HL-60 (cell line): ENCODE results near the gene PNCK.

Experiments
- SPI1 ChIP-seq: IDR thresholded peaks from 2 replicates; pipeline ENCODE4 v1.6.1; 2012; ENCODE audit warnings: low read depth, mild to moderate bottlenecking, borderline replicate concordance
- TF ChIP-seq, protein P1 (sequence below): IDR thresholded peaks from one replicate; pipeline ENCODE4 v1.5.1; 2011; ENCODE audit warnings: low read length, control low read depth, inconsistent platforms; ENCODE audit not compliant: insufficient read depth
- TF ChIP-seq, protein P2 (sequence below): IDR thresholded peaks from 2 replicates; pipeline ENCODE4 v1.6.1; 2012; ENCODE audit warnings: low read depth; ENCODE audit not compliant: insufficient replicate concordance

DNA sequence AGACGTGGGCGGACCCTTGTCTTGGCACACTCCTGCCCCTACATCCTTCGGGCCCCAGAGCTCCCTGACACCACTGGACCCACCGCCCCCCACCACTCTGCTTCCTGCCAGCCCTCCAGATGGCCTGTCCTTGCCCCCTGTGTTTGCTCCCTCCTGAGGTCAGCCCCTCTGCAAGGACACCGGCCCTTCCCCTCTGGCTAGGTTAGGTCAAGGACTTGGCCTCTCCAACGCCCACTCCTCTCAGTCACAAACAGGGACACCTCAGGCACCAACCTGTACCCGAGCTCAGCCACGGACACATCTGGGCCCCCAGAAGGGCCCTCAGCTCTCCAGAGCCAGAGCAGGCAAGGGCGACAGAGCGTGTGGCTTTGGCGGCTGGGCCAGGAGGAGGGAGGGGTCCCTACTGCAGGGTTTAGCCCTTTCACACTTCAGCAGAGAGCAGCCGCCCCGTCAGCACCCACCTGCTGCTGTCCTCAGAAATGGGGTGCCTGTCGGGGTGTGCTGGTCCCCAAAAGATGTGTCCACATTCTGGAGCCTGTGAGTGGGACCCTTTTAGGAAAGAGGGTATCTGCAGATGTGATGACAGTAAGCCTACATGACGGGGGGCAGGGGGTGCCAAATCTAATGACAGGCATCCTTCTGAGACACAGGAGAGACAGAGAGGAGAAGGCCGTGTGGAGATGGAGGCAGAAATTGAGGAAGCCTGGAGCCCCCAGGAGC is 50.1 kb downstream of the PNCK start:
- TF ChIP-seq, protein P1, sequence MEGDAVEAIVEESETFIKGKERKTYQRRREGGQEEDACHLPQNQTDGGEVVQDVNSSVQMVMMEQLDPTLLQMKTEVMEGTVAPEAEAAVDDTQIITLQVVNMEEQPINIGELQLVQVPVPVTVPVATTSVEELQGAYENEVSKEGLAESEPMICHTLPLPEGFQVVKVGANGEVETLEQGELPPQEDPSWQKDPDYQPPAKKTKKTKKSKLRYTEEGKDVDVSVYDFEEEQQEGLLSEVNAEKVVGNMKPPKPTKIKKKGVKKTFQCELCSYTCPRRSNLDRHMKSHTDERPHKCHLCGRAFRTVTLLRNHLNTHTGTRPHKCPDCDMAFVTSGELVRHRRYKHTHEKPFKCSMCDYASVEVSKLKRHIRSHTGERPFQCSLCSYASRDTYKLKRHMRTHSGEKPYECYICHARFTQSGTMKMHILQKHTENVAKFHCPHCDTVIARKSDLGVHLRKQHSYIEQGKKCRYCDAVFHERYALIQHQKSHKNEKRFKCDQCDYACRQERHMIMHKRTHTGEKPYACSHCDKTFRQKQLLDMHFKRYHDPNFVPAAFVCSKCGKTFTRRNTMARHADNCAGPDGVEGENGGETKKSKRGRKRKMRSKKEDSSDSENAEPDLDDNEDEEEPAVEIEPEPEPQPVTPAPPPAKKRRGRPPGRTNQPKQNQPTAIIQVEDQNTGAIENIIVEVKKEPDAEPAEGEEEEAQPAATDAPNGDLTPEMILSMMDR, result no peak
- TF ChIP-seq, protein P2, sequence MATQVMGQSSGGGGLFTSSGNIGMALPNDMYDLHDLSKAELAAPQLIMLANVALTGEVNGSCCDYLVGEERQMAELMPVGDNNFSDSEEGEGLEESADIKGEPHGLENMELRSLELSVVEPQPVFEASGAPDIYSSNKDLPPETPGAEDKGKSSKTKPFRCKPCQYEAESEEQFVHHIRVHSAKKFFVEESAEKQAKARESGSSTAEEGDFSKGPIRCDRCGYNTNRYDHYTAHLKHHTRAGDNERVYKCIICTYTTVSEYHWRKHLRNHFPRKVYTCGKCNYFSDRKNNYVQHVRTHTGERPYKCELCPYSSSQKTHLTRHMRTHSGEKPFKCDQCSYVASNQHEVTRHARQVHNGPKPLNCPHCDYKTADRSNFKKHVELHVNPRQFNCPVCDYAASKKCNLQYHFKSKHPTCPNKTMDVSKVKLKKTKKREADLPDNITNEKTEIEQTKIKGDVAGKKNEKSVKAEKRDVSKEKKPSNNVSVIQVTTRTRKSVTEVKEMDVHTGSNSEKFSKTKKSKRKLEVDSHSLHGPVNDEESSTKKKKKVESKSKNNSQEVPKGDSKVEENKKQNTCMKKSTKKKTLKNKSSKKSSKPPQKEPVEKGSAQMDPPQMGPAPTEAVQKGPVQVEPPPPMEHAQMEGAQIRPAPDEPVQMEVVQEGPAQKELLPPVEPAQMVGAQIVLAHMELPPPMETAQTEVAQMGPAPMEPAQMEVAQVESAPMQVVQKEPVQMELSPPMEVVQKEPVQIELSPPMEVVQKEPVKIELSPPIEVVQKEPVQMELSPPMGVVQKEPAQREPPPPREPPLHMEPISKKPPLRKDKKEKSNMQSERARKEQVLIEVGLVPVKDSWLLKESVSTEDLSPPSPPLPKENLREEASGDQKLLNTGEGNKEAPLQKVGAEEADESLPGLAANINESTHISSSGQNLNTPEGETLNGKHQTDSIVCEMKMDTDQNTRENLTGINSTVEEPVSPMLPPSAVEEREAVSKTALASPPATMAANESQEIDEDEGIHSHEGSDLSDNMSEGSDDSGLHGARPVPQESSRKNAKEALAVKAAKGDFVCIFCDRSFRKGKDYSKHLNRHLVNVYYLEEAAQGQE, result no peak
- TF ChIP-seq SPI1, result no peak
